K562 (cell line): ENCODE data around the gene KCNH2. TPM values are rescaled to one million over a fixed set of nuclear protein-coding genes. Genes with fewer than 3 reads are reported as not detected.

Experiments
- BACH1 ChIP-seq: fragments of 200-800 bp; sonication (Bioruptor generic); IDR thresholded peaks from 2 replicates; pipeline ENCODE4 v1.6.1; 2016; ENCODE audit warnings: missing genetic modification characterization, missing compliant biosample characterization
- CBFA2T3 ChIP-seq: fragments of 450-650 bp; IDR thresholded peaks from 2 replicates; pipeline ENCODE4 v1.6.1; 2017
- CEBPG ChIP-seq, 3 experiments: fragments of 200-800 bp in 1 of 3; sonication (Bioruptor generic) in 1 of 3; sonication (generic) in 1 of 3; formaldehyde crosslinking in 1 of 3; IDR thresholded peaks in 2 of 3; conservative IDR thresholded peaks in 1 of 3; 2 replicates each; pipeline versions ENCODE4 v1.6.1 to v1.8.0; 2016 to 2022; ENCODE audit warnings: missing compliant biosample characterization in 2 of 3, missing genetic modification characterization in 2 of 3, mild to moderate bottlenecking in 1 of 3, missing genetic modification reagents in 1 of 3
- ELF1 ChIP-seq: fragments of 200-800 bp; sonication (Bioruptor generic); IDR thresholded peaks from 2 replicates; pipeline ENCODE4 v1.6.1; 2016; ENCODE audit warnings: missing genetic modification characterization, missing compliant biosample characterization
- GATAD2A ChIP-seq: fragments of 450-650 bp; IDR thresholded peaks from 2 replicates; pipeline ENCODE4 v1.6.1; 2017
- HMG20B ChIP-seq: fragments of 250-450 bp; sonication (Bioruptor Pico); IDR thresholded peaks from 2 replicates; pipeline ENCODE4 v1.5.0; 2021; ENCODE audit warnings: mild to moderate bottlenecking
- ILK ChIP-seq: fragments of 450-650 bp; IDR thresholded peaks from 2 replicates; pipeline ENCODE4 v1.6.1; 2016; ENCODE audit warnings: missing genetic modification characterization, low read depth, mild to moderate bottlenecking, missing compliant biosample characterization, moderate library complexity, borderline replicate concordance
- MAFG ChIP-seq: fragments of 450-650 bp; conservative IDR thresholded peaks from 2 replicates; pipeline ENCODE4 v1.6.1; 2016; ENCODE audit warnings: missing genetic modification characterization, missing compliant biosample characterization
- NCOA4 ChIP-seq: fragments of 450-650 bp; IDR thresholded peaks from 2 replicates; pipeline ENCODE4 v1.6.1; 2018; ENCODE audit warnings: mild to moderate bottlenecking; ENCODE audit not compliant: partially characterized antibody
- NR4A1 ChIP-seq, 2 experiments: fragments of 250-450 bp in 1 of 2; fragments of 450-650 bp in 1 of 2; sonication (Bioruptor Pico) in 1 of 2; IDR thresholded peaks; 2 replicates each; pipeline versions ENCODE4 v1.4.0 to v1.6.1; 2016 to 2020; ENCODE audit warnings: mild to moderate bottlenecking in 2 of 2, missing compliant biosample characterization in 1 of 2, missing genetic modification characterization in 1 of 2, moderate library complexity in 1 of 2
- NRF1 ChIP-seq, 2 experiments: fragments of 450-650 bp; IDR thresholded peaks in 1 of 2; conservative IDR thresholded peaks in 1 of 2; 2 replicates each; pipeline ENCODE4 v1.6.1; 2014; ENCODE audit warnings: mild to moderate bottlenecking in 2 of 2
- PHF8 ChIP-seq: fragments of 200-600 bp; sonication (generic); IDR thresholded peaks from 2 replicates; pipeline ENCODE4 v1.6.1; 2012; ENCODE audit warnings: mixed run types, mild to moderate bottlenecking, inconsistent platforms, low read length, moderate library complexity, borderline replicate concordance
- RB1 ChIP-seq: fragments of 450-650 bp; IDR thresholded peaks from 2 replicates; pipeline ENCODE4 v1.6.1; 2017; ENCODE audit warnings: low read depth, mild to moderate bottlenecking
- SMAD4 ChIP-seq: fragments of 250-450 bp; sonication (Bioruptor Pico); conservative IDR thresholded peaks from 2 replicates; pipeline ENCODE4 v1.8.0; 2021; ENCODE audit warnings: inconsistent platforms, mild to moderate bottlenecking, moderate library complexity
- ZNF175 ChIP-seq: fragments of 200-800 bp; sonication (Bioruptor generic); IDR thresholded peaks from 2 replicates; pipeline ENCODE4 v1.6.1; 2016; ENCODE audit warnings: low read depth, mild to moderate bottlenecking, missing genetic modification characterization, missing compliant biosample characterization
- ZNF561 ChIP-seq: fragments of 450-650 bp; formaldehyde crosslinking; conservative IDR thresholded peaks from 2 replicates; pipeline ENCODE4 v1.4.0; 2020; ENCODE audit warnings: mild to moderate bottlenecking, moderate library complexity
- polyA plus RNA-seq, 8 experiments: library from polyadenylated mRNA; depleted of rRNA in 4 of 8; stranded (reverse) in 5 of 8; unstranded in 3 of 8; fragments of >200 nt; fragmentation: Nextera tagmentation in 2 of 8; fragmentation: Illumina TruSeq in 1 of 8; extraction: Ambion mirVana in 2 of 8; extraction: Trizol in 1 of 8; gene quantifications; 2 replicates each; pipeline versions ENCODE4 v1.2.1 to v1.2.3, GENCODE V29; 2011 to 2014; ENCODE audit warnings: inconsistent platforms in 1 of 8, missing spikeins in 1 of 8
- total RNA-seq, 7 experiments: library from RNA; depleted of rRNA in 6 of 7; stranded (reverse); fragments of >200 nt in 6 of 7; fragmentation: Illumina TruSeq in 2 of 7; extraction: Trizol in 2 of 7; gene quantifications; 2 replicates each; pipeline versions ENCODE4 v1.2.1 to v1.2.3, GENCODE V29; 2011 to 2021; ENCODE audit warnings: low replicate concordance in 1 of 7
- TF ChIP-seq, protein P1 (sequence below): sonication (generic); formaldehyde crosslinking; IDR thresholded peaks from 2 replicates; pipeline ENCODE4 v1.8.0; 2023; ENCODE audit warnings: mild to moderate bottlenecking, missing genetic modification reagents
- TF ChIP-seq, protein P2 (sequence below): fragments of 450-650 bp; IDR thresholded peaks from 2 replicates; pipeline ENCODE4 v1.6.1; 2017; ENCODE audit warnings: mild to moderate bottlenecking, moderate library complexity
- TF ChIP-seq, protein P3 (sequence below): fragments of 250-450 bp; sonication (Bioruptor Pico); IDR thresholded peaks from 2 replicates; pipeline ENCODE4 v1.8.0; 2022; ENCODE audit warnings: moderate library complexity, mild to moderate bottlenecking, inconsistent platforms
- TF ChIP-seq, protein P4 (sequence below): fragments of 450-650 bp; formaldehyde crosslinking; conservative IDR thresholded peaks from 2 replicates; pipeline ENCODE4 v1.4.0; 2022; ENCODE audit warnings: mild to moderate bottlenecking, missing genetic modification characterization
- TF ChIP-seq, protein P5 (sequence below): IDR thresholded peaks from 2 replicates; pipeline ENCODE4 v1.6.1; 2011; ENCODE audit not compliant: insufficient read length; ENCODE audit errors: extremely low read depth
- TF ChIP-seq, protein P6 (sequence below): fragments of 250-450 bp; sonication (Bioruptor Pico); IDR thresholded peaks from 2 replicates; pipeline ENCODE4 v1.5.0; 2021

KCNH2 gene
- total and polyA plus RNA-seq, 9 of the 15 experiments (the other 6 are each of a cell fraction or from before 2014, with no cell fraction given), result 18.1 to 368 (median 218) TPM

DNA sequence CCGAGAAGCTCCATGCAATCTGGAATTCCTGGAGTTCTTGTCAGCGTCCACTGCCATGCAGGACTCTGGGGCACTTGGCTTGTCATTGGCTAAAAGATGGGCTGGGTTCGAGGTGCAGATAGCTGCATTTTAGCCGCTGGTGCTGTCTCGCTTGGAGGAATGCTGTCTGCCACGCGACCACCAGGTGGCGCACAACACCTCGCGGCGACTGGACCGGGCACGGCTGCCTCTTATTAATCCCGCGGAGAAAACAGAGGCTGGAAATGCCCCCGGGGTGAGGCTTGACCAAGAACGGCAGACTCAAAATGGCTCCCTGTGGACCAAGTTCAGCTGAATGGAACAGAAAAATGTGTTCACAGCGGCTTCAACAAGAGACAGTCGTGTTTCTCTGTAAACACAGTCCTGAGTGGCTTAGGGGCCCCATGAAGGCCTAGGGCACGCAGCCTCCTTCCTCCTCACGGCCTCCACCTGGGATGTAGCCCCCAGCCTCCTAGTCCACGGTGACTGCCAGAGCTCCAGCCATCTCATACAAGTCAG lies 79.6 kb downstream of the KCNH2 start (continued):
- TF ChIP-seq HMG20B (CRISPR knock-in tag) (no peak), NR4A1 (CRISPR knock-in tag; IDR thresholded peaks at IDR 0.05) (no peak), NR4A1 (tag; IDR thresholded peaks at IDR 0.05) (peak; percentile 50; the same call in 1 of the 2 replicates), RB1 (peak; percentile 86), ELF1 (no peak), ILK (tag) (no peak), NRF1 (conservative IDR thresholded peaks at IDR 0.05 in 1 of 2, IDR thresholded peaks at IDR 0.05 in 1 of 2) (0 out of 4 replicates have a peak, but pooled peaks of 1 of the 2 experiments have one; percentile 9), GATAD2A (no peak), SMAD4 (CRISPR knock-in tag) (peak; percentile 74), MAFG (no peak), ZNF561 (CRISPR knock-in tag) (no peak), CEBPG (CRISPR knock-in tag; IDR thresholded peaks at IDR 0.05) (no peak), CEBPG (tag; conservative IDR thresholded peaks at IDR 0.05 in 1 of 2, IDR thresholded peaks at IDR 0.05 in 1 of 2) (no peak), ZNF175 (CRISPR knock-in tag) (no peak), BACH1 (tag) (no peak), PHF8 (no peak), NCOA4 (no peak), CBFA2T3 (no peak)
- TF ChIP-seq, protein P1, sequence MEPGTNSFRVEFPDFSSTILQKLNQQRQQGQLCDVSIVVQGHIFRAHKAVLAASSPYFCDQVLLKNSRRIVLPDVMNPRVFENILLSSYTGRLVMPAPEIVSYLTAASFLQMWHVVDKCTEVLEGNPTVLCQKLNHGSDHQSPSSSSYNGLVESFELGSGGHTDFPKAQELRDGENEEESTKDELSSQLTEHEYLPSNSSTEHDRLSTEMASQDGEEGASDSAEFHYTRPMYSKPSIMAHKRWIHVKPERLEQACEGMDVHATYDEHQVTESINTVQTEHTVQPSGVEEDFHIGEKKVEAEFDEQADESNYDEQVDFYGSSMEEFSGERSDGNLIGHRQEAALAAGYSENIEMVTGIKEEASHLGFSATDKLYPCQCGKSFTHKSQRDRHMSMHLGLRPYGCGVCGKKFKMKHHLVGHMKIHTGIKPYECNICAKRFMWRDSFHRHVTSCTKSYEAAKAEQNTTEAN, result no peak
- TF ChIP-seq, protein P2, sequence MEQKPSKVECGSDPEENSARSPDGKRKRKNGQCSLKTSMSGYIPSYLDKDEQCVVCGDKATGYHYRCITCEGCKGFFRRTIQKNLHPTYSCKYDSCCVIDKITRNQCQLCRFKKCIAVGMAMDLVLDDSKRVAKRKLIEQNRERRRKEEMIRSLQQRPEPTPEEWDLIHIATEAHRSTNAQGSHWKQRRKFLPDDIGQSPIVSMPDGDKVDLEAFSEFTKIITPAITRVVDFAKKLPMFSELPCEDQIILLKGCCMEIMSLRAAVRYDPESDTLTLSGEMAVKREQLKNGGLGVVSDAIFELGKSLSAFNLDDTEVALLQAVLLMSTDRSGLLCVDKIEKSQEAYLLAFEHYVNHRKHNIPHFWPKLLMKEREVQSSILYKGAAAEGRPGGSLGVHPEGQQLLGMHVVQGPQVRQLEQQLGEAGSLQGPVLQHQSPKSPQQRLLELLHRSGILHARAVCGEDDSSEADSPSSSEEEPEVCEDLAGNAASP, result no peak
- TF ChIP-seq, protein P3, sequence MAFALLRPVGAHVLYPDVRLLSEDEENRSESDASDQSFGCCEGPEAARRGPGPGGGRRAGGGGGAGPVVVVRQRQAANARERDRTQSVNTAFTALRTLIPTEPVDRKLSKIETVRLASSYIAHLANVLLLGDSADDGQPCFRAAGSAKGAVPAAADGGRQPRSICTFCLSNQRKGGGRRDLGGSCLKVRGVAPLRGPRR (CRISPR knock-in tag), result no peak
- TF ChIP-seq, protein P4, sequence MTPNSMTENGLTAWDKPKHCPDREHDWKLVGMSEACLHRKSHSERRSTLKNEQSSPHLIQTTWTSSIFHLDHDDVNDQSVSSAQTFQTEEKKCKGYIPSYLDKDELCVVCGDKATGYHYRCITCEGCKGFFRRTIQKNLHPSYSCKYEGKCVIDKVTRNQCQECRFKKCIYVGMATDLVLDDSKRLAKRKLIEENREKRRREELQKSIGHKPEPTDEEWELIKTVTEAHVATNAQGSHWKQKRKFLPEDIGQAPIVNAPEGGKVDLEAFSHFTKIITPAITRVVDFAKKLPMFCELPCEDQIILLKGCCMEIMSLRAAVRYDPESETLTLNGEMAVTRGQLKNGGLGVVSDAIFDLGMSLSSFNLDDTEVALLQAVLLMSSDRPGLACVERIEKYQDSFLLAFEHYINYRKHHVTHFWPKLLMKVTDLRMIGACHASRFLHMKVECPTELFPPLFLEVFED (CRISPR knock-in tag), result no peak
- TF ChIP-seq, protein P5, sequence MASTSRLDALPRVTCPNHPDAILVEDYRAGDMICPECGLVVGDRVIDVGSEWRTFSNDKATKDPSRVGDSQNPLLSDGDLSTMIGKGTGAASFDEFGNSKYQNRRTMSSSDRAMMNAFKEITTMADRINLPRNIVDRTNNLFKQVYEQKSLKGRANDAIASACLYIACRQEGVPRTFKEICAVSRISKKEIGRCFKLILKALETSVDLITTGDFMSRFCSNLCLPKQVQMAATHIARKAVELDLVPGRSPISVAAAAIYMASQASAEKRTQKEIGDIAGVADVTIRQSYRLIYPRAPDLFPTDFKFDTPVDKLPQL, result no peak
- TF ChIP-seq, protein P6, sequence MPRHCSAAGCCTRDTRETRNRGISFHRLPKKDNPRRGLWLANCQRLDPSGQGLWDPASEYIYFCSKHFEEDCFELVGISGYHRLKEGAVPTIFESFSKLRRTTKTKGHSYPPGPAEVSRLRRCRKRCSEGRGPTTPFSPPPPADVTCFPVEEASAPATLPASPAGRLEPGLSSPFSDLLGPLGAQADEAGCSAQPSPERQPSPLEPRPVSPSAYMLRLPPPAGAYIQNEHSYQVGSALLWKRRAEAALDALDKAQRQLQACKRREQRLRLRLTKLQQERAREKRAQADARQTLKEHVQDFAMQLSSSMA (CRISPR knock-in tag), result no peak
